Measurements from ENCODE around the gene SH3RF3. TPM values are rescaled to one million over a fixed set of nuclear protein-coding genes. Genes with fewer than 3 reads are reported as not detected.

SH3RF3 gene
- total RNA-seq, 1 donor from 2014 or later, result 6.4 TPM

DNA sequence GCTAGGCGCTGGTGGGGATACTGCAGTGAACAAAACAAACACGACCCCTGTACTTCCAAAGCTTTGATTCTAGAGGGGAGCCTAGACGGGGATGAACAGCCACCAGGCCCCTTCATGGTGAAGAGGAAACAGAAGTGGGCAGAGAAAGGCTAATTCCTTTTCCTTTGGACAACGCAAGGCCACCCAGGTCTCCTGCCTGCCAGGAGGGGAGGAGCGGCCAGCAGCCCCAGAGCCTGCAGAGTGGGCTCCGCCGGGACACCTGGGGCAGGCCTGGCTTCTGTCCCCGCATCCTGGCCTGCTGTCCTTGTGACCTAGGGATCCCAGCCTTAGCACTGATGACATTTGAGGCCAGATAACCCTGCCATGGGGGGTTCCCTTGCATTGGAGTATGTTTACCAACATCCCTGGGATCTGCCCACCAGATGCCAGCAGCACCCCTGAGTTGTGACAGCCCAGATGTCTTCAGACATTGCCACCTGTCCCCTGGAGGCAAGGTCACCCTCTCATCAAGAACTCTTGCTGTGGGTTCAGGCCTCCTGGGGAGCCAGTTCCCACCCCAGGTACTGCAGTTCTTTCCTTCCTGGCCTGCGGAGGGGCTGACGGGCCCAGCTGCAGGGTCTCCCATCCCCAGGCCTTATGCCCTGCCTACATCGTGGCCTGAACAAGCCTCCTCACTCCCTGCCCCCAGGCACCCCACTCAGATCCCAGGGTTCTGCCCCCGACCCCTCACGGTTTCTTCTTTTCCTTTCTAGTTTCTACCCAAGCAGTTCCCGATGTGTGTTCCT is 359.1 kb downstream of the SH3RF3 start:
- ATAC-seq, result no peak
- no peak for DNase-seq (ENCODE audit: low spot score)
- intact Hi-C loops (cut with DNase I), result no loop called here

GRCh38 chr2:109489296-109489695 is 360.3 kb downstream of the SH3RF3 start:
- DNase-seq (ENCODE audit: low spot score) (no peak), ATAC-seq (no peak)
- intact Hi-C loops (cut with DNase I), result no loop called here

GRCh38 chr2:109493176-109493935 is 364.4 kb downstream of the SH3RF3 start:
- ATAC-seq (no peak), DNase-seq (ENCODE audit: low spot score) (no peak)
- intact Hi-C loops (cut with DNase I), result no loop called here

- no peak for DNase-seq (ENCODE audit: low spot score)
- intact Hi-C loops (cut with DNase I), result no loop called here
- no peak for ATAC-seq
These were observed 365.3 kb downstream of the SH3RF3 start for GRCh38 chr2:109494351-109494750.

DNA sequence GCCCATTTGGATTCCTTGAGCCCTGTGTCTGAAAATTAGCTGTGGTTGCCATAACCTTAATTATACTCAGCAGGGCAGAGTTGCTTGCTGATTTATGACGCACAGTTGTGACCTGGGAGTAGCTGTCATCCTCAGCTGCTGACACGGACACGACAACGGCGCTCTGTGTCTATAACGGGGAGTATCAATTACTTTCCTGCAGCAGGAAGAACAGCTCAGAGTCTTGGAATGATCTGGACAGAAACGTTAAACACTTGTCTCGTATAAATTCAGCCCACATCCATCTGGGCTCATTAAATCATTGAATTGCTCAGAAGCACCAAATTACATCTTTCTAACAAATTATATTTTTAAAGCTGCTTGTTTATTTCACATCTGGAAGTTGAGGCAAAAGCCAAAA is 368.5 kb downstream of the SH3RF3 start:
- intact Hi-C loops (cut with DNase I), result no loop called here
- no peak for ATAC-seq
- DNase-seq (ENCODE audit: low spot score), result no peak

GRCh38 chr2:109497911-109498870 is 369.2 kb downstream of the SH3RF3 start:
- ATAC-seq (no peak), DNase-seq (ENCODE audit: low spot score) (no peak)

GRCh38 chr2:109498906-109499305 is 369.9 kb downstream of the SH3RF3 start:
- DNase-seq (ENCODE audit: low spot score), result no peak
- peak; percentile 16 for ATAC-seq
- intact Hi-C loops (cut with DNase I), result no loop called here

More at GRCh38 chr2:109497911-109498870, 369.2 kb downstream of the SH3RF3 start:
- intact Hi-C loops (cut with DNase I), result no loop called here

- peak; percentile 45 for ATAC-seq
- intact Hi-C loops (cut with DNase I), result no loop called here
- DNase-seq (ENCODE audit: low spot score), result no peak
These were observed 370.6 kb downstream of the SH3RF3 start for GRCh38 chr2:109499566-109499965.

DNA sequence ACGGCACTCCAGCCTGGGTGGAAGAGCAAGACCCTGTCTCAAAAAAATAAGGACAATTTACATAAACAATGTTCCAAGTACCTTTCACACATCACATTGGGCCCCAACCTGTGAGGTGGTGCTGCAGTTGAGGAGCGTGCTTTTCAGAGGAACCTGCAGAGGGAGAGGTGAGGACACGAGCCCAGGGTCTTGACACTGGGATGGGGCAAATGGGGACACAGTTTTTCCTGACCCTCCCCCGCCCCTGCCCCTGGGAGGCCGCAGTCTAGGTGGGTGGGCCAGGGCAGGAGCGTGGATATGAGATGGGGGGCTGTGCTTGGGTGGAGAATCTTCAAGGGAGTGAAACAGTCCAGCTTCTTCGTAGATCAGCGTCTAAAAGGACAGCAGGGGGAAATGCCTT is 371.9 kb downstream of the SH3RF3 start:
- intact Hi-C loops (cut with DNase I), result no loop called here
- DNase-seq (ENCODE audit: low spot score) (no peak), ATAC-seq (no peak)

DNA sequence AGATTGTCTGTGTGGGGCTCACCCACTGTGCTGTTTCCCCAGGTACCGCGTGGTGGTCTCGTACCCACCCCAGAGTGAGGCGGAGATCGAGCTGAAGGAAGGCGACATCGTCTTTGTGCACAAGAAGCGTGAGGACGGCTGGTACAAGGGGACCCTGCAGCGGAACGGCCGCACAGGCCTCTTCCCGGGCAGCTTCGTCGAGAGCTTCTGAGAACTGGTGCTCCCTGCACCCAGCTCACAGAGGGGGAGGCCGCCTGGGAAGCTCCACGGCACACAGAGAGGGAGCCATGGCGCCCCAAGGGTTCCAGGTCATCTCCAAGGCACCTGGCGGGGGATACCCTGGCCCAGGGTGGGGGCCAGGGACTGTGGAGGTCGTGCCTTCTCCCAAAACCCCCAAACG is 372.5 kb downstream of the SH3RF3 start:
- ATAC-seq, result no peak

GRCh38 chr2:109503191-109503590 is 374.2 kb downstream of the SH3RF3 start:
- ATAC-seq (no peak), DNase-seq (ENCODE audit: low spot score) (no peak)
- intact Hi-C loops (cut with DNase I), result no loop called here

More for the DNA sequence above, 372.5 kb downstream of the SH3RF3 start:
- intact Hi-C loops (cut with DNase I), result no loop called here
- no peak for DNase-seq (ENCODE audit: low spot score)

GRCh38 chr2:109507217-109507616 is 378.2 kb downstream of the SH3RF3 start:
- intact Hi-C loops (cut with DNase I), result loop anchor here (2.0 kb wide), 1 partner anchor 56 kb away; no protein-coding TSS in a partner anchor
- ATAC-seq (no peak), DNase-seq (ENCODE audit: low spot score) (no peak)

DNA sequence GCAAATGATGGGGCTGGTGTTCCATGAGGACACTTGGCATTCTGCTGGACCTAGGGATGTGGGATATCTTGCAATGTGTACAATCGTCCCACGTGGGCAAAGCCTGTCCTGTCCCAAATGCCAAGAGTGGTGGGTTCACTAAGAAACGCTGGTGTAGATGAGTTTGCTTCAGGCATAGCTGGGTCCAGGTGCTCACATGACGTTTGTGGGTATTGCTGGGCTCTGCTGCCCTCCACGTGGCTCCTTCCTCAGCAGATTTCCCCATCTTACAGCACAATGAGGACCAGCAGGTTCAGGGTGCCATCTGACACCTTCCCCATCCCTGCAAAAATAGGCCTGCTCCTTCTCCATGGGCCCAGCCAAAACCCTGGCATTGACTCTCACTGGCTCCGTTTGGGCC is 378.8 kb downstream of the SH3RF3 start:
- intact Hi-C loops (cut with DNase I), result loop anchor here (2.0 kb wide), 1 partner anchor 57 kb away; no protein-coding TSS in a partner anchor
- no peak for DNase-seq (ENCODE audit: low spot score)
- ATAC-seq, result no peak

- DNase-seq (ENCODE audit: low spot score), result no peak
- intact Hi-C loops (cut with DNase I), result no loop called here
- no peak for ATAC-seq
These were observed 379.6 kb downstream of the SH3RF3 start for GRCh38 chr2:109508556-109508955.

GRCh38 chr2:109510136-109511028 is 381.4 kb downstream of the SH3RF3 start:
- DNase-seq (ENCODE audit: low spot score) (peak; percentile 88), ATAC-seq (peak; percentile 67)
- intact Hi-C loops (cut with DNase I), result loop anchor here (10.0 kb wide), 1 partner anchor 386 kb away; the partner anchor contains the start of gene SH3RF3

DNA sequence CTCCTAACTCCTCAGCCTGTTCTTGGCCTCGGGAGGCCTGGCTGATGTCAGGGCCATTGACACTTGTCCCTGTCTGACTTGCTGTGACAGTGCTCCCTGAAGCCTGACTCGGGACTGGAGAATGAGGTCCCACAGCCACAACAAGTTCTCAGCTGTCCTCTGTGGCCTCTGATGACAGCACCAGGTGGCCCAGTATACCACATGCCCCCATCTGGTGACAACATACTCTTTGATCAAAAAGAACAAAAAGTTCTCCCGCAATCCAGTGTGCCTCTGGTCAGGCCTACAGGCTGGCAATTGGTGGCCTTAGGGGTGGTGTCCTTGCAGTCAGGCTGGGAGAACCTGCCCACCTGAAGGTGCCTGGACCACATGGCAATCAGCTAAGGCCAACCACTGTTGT is 382.2 kb downstream of the SH3RF3 start:
- DNase-seq (ENCODE audit: low spot score) (no peak), ATAC-seq (no peak)
- intact Hi-C loops (cut with DNase I), result loop anchor here (10.0 kb wide), 1 partner anchor 386 kb away; the partner anchor contains the start of gene SH3RF3

DNA sequence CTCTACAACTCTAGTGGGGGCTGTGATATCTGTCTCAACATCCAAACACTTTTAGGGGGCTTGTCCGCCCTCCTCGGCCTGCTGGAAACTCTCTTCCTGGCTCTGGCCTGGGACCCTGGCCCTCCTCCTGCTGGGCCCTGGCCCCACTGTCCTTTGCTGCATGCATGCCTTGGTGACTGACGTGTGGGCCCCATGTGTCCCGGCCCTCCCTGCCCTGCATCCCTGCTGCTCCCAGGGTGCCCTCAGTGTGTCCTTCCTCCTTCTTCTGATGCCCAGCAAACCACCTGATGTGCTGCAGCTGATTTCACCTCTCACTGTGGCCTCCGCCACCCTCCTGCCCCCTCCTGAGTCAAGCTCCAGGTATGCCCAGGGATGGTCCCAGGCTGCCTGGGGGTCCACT is 383.1 kb downstream of the SH3RF3 start:
- ATAC-seq (no peak), DNase-seq (ENCODE audit: low spot score) (no peak)
- intact Hi-C loops (cut with DNase I), result loop anchor here (10.0 kb wide), 1 partner anchor 387 kb away; the partner anchor contains the start of gene SH3RF3

DNA sequence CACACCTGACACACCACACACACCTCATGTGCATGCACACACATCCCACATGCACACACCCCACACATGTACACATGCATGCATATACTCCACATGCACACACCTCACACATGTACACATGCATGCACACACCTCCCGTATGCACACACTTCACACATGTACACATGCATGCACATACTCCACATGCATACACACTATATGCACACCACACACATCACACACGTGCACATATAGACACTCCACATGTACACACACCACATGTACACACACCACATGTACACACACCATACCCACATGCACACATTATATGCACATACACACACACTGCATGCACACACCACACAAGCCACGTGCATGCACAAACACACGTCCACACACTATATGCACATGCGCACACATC is 384.2 kb downstream of the SH3RF3 start:
- no peak for ATAC-seq
- intact Hi-C loops (cut with DNase I), result loop anchor here (10.0 kb wide), 1 partner anchor 388 kb away; the partner anchor contains the start of gene SH3RF3
- no peak for DNase-seq (ENCODE audit: low spot score)

Measured in sciatic nerve (tissue), 2 donors.